WTC11 (cell line): Measurements from ENCODE around the gene WDHD1. TPM values are rescaled to one million over a fixed set of nuclear protein-coding genes. Genes with fewer than 3 reads are reported as not detected.

Experiments used
- ATAC-seq: fragments of 200-7000 bp; cut with Tn5 transposase; 2 replicates; pipeline ENCODE4 v1.10.0; 2021; ENCODE audit warnings: mild to moderate bottlenecking, moderate library complexity
- CTCF ChIA-PET: fragments of 300-600 bp; sonication (Branson Sonifier 250); formaldehyde crosslinking; loops from one replicate; lab custom pipeline; 2021; ENCODE audit warnings: antibody characterized with exemption; lab: Charles Lee
- POLR2A ChIA-PET: fragments of 350-600 bp; sonication (Branson Sonifier 250); formaldehyde crosslinking; loops from one replicate; lab custom pipeline; 2021; ENCODE audit warnings: antibody characterized with exemption; lab: Charles Lee
- DNase-seq: peaks from one replicate; pipeline ENCODE4 v3.0.0; 2021; ENCODE audit warnings: low spot score
- H3K27ac Mint-ChIP-seq: 2 replicates; pipeline ENCODE4 v1.8.0; 2021; ENCODE audit warnings: mixed read lengths
- H3K27me3 Mint-ChIP-seq: 2 replicates; pipeline ENCODE4 v1.8.0; 2021; ENCODE audit warnings: low read depth, mild to moderate bottlenecking, moderate library complexity, mixed read lengths
- H3K36me3 Mint-ChIP-seq: 2 replicates; pipeline ENCODE4 v1.8.0; 2021; ENCODE audit warnings: mixed read lengths
- H3K4me1 Mint-ChIP-seq: 2 replicates; pipeline ENCODE4 v1.8.0; 2022; ENCODE audit warnings: mixed read lengths
- H3K4me3 Mint-ChIP-seq: 2 replicates; pipeline ENCODE4 v1.8.0; 2021; ENCODE audit warnings: mild to moderate bottlenecking, moderate library complexity, mixed read lengths
- H3K9me3 Mint-ChIP-seq: 2 replicates; pipeline ENCODE4 v1.8.0; 2021; ENCODE audit warnings: mixed read lengths
- MXD4 ChIP-seq: fragments of 250-450 bp; sonication (Bioruptor Pico); IDR thresholded peaks from 2 replicates; pipeline ENCODE4 v1.8.0; 2021; ENCODE audit warnings: mild to moderate bottlenecking, moderate library complexity, borderline replicate concordance
- NFATC4 ChIP-seq: fragments of 250-450 bp; sonication (Bioruptor Pico); IDR thresholded peaks from 2 replicates; pipeline ENCODE4 v1.9.0; 2021; ENCODE audit warnings: mild to moderate bottlenecking
- NFYB ChIP-seq: sonication (generic); formaldehyde crosslinking; conservative IDR thresholded peaks from 2 replicates; pipeline ENCODE4 v1.8.0; 2022; ENCODE audit warnings: low read depth, missing genetic modification reagents
- NR3C1 ChIP-seq: sonication (generic); formaldehyde crosslinking; conservative IDR thresholded peaks from 2 replicates; pipeline ENCODE4 v1.8.1; 2023; ENCODE audit warnings: low read depth, mild to moderate bottlenecking, missing genetic modification reagents
- OVOL2 ChIP-seq: fragments of 250-450 bp; sonication (Bioruptor Pico); IDR thresholded peaks from 2 replicates; pipeline ENCODE4 v1.9.0; 2021; ENCODE audit warnings: mild to moderate bottlenecking, borderline replicate concordance
- SP1 ChIP-seq: sonication (generic); formaldehyde crosslinking; conservative IDR thresholded peaks from 2 replicates; pipeline ENCODE4 v1.8.1; 2022; ENCODE audit warnings: missing genetic modification reagents
- TP53 ChIP-seq: sonication (generic); formaldehyde crosslinking; IDR thresholded peaks from 2 replicates; pipeline ENCODE4 v1.8.1; 2023; ENCODE audit warnings: mild to moderate bottlenecking, missing genetic modification reagents
- ZNF219 ChIP-seq: sonication (generic); formaldehyde crosslinking; IDR thresholded peaks from 2 replicates; pipeline ENCODE4 v1.8.0; 2023; ENCODE audit warnings: missing genetic modification reagents, mild to moderate bottlenecking, borderline replicate concordance
- ZNF396 ChIP-seq: fragments of 250-450 bp; sonication (Bioruptor Pico); IDR thresholded peaks from 2 replicates; pipeline ENCODE4 v1.8.0; 2021; ENCODE audit warnings: mild to moderate bottlenecking, moderate library complexity, borderline replicate concordance
- ZNF423 ChIP-seq: fragments of 250-450 bp; sonication (Bioruptor Pico); IDR thresholded peaks from 2 replicates; pipeline ENCODE4 v2.1.2; 2022; ENCODE audit warnings: mild to moderate bottlenecking, moderate library complexity
- total RNA-seq: library from RNA; stranded (reverse); gene quantifications from 3 replicates; pipeline ENCODE4 v1.2.3, GENCODE V29; 2021
- TF ChIP-seq, protein P1 (sequence below): sonication (generic); formaldehyde crosslinking; IDR thresholded peaks from 2 replicates; pipeline ENCODE4 v1.8.1; 2023; ENCODE audit warnings: mild to moderate bottlenecking, missing genetic modification reagents, moderate library complexity
- TF ChIP-seq, protein P2 (sequence below): fragments of 250-450 bp; sonication (Bioruptor Pico); IDR thresholded peaks from 2 replicates; pipeline ENCODE4 v1.9.0; 2021; ENCODE audit warnings: moderate library complexity, mild to moderate bottlenecking, inconsistent platforms, borderline replicate concordance
- TF ChIP-seq, protein P3 (sequence below): fragments of 250-450 bp; sonication (Bioruptor Pico); IDR thresholded peaks from 2 replicates; pipeline ENCODE4 v1.8.0; 2021; ENCODE audit warnings: mild to moderate bottlenecking
- TF ChIP-seq, protein P4 (sequence below): fragments of 200-600 bp; IDR thresholded peaks from 2 replicates; pipeline ENCODE4 v1.8.0; 2022; ENCODE audit warnings: antibody characterized with exemption
- TF ChIP-seq, protein P5 (sequence below): sonication (generic); formaldehyde crosslinking; IDR thresholded peaks from 2 replicates; pipeline ENCODE4 v1.8.0; 2023; ENCODE audit warnings: missing genetic modification reagents, mild to moderate bottlenecking, borderline replicate concordance
- TF ChIP-seq, protein P6 (sequence below): sonication (generic); formaldehyde crosslinking; conservative IDR thresholded peaks from 2 replicates; pipeline ENCODE4 v1.8.1; 2023; ENCODE audit warnings: mild to moderate bottlenecking, low read depth, missing genetic modification reagents, moderate library complexity
- TF ChIP-seq, protein P7 (sequence below): sonication (generic); formaldehyde crosslinking; IDR thresholded peaks from 2 replicates; pipeline ENCODE4 v1.8.1; 2022; ENCODE audit warnings: low read depth, missing genetic modification reagents, borderline replicate concordance
- TF ChIP-seq, protein P8 (sequence below): fragments of 250-450 bp; sonication (Bioruptor Pico); IDR thresholded peaks from 2 replicates; pipeline ENCODE4 v1.9.0; 2021; ENCODE audit warnings: mild to moderate bottlenecking
- TF ChIP-seq, protein P9 (sequence below): sonication (generic); formaldehyde crosslinking; IDR thresholded peaks from 2 replicates; pipeline ENCODE4 v1.8.1; 2023; ENCODE audit warnings: mild to moderate bottlenecking, missing genetic modification reagents, moderate library complexity

The WDHD1 gene
- total RNA-seq, 1 experiment from 2014 or later = 76.1 TPM

DNA sequence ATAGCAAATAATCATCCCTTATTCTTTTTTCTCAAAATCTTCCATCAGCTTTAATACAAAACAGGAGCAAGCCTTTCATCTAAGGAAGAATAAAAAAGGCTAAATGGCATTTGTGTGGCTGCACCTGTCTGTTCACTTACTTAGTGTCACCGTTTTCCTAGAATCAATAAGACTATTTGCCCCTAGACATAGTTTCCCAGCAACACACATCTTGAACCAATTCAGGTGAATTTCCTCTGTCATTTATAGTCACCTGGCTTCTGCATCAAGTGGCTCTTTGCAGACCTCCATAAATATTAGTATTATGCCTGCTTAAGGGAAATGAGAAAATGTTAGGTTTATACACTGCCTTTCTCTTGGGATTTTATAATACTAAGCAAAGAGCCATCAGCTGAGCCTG lies 106.8 kb downstream of the WDHD1 start:
- CTCF ChIA-PET = interaction anchor here (0.7 kb wide), 1 partner anchor 99 kb away, joined by 3 read pairs; no protein-coding TSS in a partner anchor
- Mint-ChIP-seq H3K36me3 (no peaks in the 10 kb centered on the region), H3K27me3 (no peaks in the 10 kb centered on the region), H3K4me3 (no peak overlapping the region), H3K4me1 (no peaks in the 10 kb centered on the region), H3K9me3 (no peaks in the 10 kb centered on the region), H3K27ac (no peak overlapping the region)
- DNase-seq (no peak), ATAC-seq (no peak)
- POLR2A ChIA-PET = no interaction called here
- TF ChIP-seq, protein P1, sequence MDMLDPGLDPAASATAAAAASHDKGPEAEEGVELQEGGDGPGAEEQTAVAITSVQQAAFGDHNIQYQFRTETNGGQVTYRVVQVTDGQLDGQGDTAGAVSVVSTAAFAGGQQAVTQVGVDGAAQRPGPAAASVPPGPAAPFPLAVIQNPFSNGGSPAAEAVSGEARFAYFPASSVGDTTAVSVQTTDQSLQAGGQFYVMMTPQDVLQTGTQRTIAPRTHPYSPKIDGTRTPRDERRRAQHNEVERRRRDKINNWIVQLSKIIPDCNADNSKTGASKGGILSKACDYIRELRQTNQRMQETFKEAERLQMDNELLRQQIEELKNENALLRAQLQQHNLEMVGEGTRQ = no peak

DNA sequence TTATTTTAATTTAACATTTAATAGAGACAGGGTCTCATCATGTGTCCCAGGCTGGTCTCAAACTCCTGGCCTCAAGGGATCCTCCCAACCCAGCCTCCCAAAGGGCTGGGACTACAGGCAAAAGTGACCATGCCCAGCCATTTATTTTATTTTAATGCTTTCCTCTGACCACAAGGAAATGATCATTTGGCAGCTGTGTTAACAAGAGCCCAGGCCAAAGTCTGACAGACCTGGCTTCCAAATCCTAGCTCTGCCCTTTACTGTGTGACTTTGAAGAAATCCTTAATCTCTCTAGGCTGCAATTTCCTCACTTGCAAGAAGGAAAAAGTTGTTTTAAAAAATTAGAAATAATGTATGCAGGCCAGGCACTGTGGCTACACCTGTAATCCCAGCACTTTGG lies 107.6 kb downstream of the WDHD1 start:
- no peak overlapping the region for H3K27ac Mint-ChIP-seq
- H3K9me3 Mint-ChIP-seq = no peaks in the 10 kb centered on the region
- no peaks in the 10 kb centered on the region for H3K4me1 Mint-ChIP-seq
- H3K36me3 Mint-ChIP-seq = no peaks in the 10 kb centered on the region
- H3K27me3 Mint-ChIP-seq = no peaks in the 10 kb centered on the region
- no peak for ATAC-seq
- DNase-seq = no peak
- CTCF ChIA-PET = no interaction called here
- POLR2A ChIA-PET = no interaction called here
- no peak overlapping the region for H3K4me3 Mint-ChIP-seq
- TF ChIP-seq, protein P2, sequence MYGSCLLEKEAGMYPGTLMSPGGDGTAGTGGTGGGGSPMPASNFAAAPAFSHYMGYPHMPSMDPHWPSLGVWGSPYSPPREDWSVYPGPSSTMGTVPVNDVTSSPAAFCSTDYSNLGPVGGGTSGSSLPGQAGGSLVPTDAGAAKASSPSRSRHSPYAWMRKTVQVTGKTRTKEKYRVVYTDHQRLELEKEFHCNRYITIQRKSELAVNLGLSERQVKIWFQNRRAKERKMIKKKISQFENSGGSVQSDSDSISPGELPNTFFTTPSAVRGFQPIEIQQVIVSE (CRISPR knock-in tag) = no peak
- TF ChIP-seq, protein P3, sequence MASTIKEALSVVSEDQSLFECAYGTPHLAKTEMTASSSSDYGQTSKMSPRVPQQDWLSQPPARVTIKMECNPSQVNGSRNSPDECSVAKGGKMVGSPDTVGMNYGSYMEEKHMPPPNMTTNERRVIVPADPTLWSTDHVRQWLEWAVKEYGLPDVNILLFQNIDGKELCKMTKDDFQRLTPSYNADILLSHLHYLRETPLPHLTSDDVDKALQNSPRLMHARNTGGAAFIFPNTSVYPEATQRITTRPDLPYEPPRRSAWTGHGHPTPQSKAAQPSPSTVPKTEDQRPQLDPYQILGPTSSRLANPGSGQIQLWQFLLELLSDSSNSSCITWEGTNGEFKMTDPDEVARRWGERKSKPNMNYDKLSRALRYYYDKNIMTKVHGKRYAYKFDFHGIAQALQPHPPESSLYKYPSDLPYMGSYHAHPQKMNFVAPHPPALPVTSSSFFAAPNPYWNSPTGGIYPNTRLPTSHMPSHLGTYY (CRISPR knock-in tag) = no peak
- no peak for TF ChIP-seq OVOL2
- TF ChIP-seq NFATC4 = no peak
- TF ChIP-seq, protein P1 = no peak
- TF ChIP-seq, protein P4, sequence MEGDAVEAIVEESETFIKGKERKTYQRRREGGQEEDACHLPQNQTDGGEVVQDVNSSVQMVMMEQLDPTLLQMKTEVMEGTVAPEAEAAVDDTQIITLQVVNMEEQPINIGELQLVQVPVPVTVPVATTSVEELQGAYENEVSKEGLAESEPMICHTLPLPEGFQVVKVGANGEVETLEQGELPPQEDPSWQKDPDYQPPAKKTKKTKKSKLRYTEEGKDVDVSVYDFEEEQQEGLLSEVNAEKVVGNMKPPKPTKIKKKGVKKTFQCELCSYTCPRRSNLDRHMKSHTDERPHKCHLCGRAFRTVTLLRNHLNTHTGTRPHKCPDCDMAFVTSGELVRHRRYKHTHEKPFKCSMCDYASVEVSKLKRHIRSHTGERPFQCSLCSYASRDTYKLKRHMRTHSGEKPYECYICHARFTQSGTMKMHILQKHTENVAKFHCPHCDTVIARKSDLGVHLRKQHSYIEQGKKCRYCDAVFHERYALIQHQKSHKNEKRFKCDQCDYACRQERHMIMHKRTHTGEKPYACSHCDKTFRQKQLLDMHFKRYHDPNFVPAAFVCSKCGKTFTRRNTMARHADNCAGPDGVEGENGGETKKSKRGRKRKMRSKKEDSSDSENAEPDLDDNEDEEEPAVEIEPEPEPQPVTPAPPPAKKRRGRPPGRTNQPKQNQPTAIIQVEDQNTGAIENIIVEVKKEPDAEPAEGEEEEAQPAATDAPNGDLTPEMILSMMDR = no peak
- TF ChIP-seq MXD4 (CRISPR knock-in tag) = no peak
- TF ChIP-seq SP1 (CRISPR knock-in tag) = no peak
- TF ChIP-seq, protein P5, sequence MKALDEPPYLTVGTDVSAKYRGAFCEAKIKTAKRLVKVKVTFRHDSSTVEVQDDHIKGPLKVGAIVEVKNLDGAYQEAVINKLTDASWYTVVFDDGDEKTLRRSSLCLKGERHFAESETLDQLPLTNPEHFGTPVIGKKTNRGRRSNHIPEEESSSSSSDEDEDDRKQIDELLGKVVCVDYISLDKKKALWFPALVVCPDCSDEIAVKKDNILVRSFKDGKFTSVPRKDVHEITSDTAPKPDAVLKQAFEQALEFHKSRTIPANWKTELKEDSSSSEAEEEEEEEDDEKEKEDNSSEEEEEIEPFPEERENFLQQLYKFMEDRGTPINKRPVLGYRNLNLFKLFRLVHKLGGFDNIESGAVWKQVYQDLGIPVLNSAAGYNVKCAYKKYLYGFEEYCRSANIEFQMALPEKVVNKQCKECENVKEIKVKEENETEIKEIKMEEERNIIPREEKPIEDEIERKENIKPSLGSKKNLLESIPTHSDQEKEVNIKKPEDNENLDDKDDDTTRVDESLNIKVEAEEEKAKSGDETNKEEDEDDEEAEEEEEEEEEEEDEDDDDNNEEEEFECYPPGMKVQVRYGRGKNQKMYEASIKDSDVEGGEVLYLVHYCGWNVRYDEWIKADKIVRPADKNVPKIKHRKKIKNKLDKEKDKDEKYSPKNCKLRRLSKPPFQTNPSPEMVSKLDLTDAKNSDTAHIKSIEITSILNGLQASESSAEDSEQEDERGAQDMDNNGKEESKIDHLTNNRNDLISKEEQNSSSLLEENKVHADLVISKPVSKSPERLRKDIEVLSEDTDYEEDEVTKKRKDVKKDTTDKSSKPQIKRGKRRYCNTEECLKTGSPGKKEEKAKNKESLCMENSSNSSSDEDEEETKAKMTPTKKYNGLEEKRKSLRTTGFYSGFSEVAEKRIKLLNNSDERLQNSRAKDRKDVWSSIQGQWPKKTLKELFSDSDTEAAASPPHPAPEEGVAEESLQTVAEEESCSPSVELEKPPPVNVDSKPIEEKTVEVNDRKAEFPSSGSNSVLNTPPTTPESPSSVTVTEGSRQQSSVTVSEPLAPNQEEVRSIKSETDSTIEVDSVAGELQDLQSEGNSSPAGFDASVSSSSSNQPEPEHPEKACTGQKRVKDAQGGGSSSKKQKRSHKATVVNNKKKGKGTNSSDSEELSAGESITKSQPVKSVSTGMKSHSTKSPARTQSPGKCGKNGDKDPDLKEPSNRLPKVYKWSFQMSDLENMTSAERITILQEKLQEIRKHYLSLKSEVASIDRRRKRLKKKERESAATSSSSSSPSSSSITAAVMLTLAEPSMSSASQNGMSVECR (CRISPR knock-in tag) = no peak
- TF ChIP-seq ZNF423 (CRISPR knock-in tag) = no peak
- TF ChIP-seq, protein P6, sequence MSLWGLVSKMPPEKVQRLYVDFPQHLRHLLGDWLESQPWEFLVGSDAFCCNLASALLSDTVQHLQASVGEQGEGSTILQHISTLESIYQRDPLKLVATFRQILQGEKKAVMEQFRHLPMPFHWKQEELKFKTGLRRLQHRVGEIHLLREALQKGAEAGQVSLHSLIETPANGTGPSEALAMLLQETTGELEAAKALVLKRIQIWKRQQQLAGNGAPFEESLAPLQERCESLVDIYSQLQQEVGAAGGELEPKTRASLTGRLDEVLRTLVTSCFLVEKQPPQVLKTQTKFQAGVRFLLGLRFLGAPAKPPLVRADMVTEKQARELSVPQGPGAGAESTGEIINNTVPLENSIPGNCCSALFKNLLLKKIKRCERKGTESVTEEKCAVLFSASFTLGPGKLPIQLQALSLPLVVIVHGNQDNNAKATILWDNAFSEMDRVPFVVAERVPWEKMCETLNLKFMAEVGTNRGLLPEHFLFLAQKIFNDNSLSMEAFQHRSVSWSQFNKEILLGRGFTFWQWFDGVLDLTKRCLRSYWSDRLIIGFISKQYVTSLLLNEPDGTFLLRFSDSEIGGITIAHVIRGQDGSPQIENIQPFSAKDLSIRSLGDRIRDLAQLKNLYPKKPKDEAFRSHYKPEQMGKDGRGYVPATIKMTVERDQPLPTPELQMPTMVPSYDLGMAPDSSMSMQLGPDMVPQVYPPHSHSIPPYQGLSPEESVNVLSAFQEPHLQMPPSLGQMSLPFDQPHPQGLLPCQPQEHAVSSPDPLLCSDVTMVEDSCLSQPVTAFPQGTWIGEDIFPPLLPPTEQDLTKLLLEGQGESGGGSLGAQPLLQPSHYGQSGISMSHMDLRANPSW (CRISPR knock-in tag) = no peak
- TF ChIP-seq, protein P7, sequence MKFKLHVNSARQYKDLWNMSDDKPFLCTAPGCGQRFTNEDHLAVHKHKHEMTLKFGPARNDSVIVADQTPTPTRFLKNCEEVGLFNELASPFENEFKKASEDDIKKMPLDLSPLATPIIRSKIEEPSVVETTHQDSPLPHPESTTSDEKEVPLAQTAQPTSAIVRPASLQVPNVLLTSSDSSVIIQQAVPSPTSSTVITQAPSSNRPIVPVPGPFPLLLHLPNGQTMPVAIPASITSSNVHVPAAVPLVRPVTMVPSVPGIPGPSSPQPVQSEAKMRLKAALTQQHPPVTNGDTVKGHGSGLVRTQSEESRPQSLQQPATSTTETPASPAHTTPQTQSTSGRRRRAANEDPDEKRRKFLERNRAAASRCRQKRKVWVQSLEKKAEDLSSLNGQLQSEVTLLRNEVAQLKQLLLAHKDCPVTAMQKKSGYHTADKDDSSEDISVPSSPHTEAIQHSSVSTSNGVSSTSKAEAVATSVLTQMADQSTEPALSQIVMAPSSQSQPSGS (CRISPR knock-in tag) = no peak
- TF ChIP-seq ZNF219 (CRISPR knock-in tag) = no peak
- TF ChIP-seq NR3C1 (CRISPR knock-in tag) = no peak
- TF ChIP-seq NFYB = no peak
- TF ChIP-seq, protein P8, sequence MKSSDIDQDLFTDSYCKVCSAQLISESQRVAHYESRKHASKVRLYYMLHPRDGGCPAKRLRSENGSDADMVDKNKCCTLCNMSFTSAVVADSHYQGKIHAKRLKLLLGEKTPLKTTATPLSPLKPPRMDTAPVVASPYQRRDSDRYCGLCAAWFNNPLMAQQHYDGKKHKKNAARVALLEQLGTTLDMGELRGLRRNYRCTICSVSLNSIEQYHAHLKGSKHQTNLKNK (CRISPR knock-in tag) = no peak
- TF ChIP-seq ZNF396 (CRISPR knock-in tag) = no peak
- TF ChIP-seq, protein P9, sequence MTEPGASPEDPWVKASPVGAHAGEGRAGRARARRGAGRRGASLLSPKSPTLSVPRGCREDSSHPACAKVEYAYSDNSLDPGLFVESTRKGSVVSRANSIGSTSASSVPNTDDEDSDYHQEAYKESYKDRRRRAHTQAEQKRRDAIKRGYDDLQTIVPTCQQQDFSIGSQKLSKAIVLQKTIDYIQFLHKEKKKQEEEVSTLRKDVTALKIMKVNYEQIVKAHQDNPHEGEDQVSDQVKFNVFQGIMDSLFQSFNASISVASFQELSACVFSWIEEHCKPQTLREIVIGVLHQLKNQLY (CRISPR knock-in tag) = no peak
- no peak for TF ChIP-seq TP53
